ENCODE measurements around the gene APIP. TPM values are rescaled to one million over a fixed set of nuclear protein-coding genes. Genes with fewer than 3 reads are reported as not detected.

APIP gene
- total and polyA plus RNA-seq, 10 donors = 18.2 to 33.2 (median 26.1) TPM

DNA sequence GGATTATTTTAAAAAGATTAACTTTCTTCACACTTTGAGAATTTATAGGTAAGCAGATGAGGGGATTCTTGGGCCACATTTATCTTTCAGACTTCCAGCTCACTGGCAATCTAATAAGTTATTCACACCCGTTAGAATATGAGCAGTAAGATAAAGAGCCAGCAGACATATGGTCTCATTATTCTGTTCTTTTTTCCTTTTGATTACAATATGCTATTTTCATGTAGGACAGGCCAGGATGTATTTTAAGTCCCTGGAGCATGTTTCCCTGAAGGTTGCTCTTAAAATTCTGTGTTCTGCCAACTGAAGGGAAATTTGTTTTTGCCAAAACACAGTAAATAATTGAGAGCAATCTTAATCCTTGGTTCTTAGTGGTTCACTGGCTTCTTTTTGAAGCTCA, 22.4 kb upstream of the APIP start:
- Histone ChIP-seq H3K4me1 (peaks cover 0 to 39% (median 6%) of the 10 kb centered on the region in 6 donors), H3K9me3 (no peaks in the 10 kb centered on the region), H3K4me3 (no peak overlapping the region), H3K27ac (no peak overlapping the region), H3K27me3 (replicated peaks in 1 of 7) (no peaks in the 10 kb centered on the region), H3K36me3 (peaks cover 0 to 24% (median 0%) of the 10 kb centered on the region in 6 donors)
- intact Hi-C loops (cut with DNase I; ENCODE audit: low total_unique reads) = no loop called here
- DNase-seq = no peak
- no peak for TF ChIP-seq POLR2AphosphoS5 (IDR thresholded peaks at IDR 0.05)
- no peak for TF ChIP-seq POLR2A (IDR thresholded peaks at IDR 0.05)
- WGBS, 5 donors = 80 to 90% (median 87%) methylated on average over 1 of the region's 1 CpG

GRCh38 chr11:34936945-34937629, 20.9 kb upstream of the APIP start:
- no peak overlapping the region for H3K4me3 ChIP-seq
- H3K36me3 ChIP-seq = peaks cover 0 to 38% (median 9%) of the 10 kb centered on the region in 6 donors
- WGBS, 5 donors = 58 to 74% (median 65%) methylated on average over 6 of the region's 6 CpGs
- TF ChIP-seq CTCF (IDR thresholded peaks at IDR 0.05 in 8 of 11, conservative IDR thresholded peaks at IDR 0.05 in 3 of 11) (no peak), POLR2A (IDR thresholded peaks at IDR 0.05) (no peak), POLR2AphosphoS5 (IDR thresholded peaks at IDR 0.05) (no peak)
- intact Hi-C loops (cut with DNase I; ENCODE audit: low total_unique reads) = no loop called here
- H3K4me1 ChIP-seq = peaks cover 0 to 39% (median 6%) of the 10 kb centered on the region in 6 donors
- no peaks in the 10 kb centered on the region for H3K9me3 ChIP-seq
- H3K27ac ChIP-seq = no peak overlapping the region
- no peak for DNase-seq
- no peaks in the 10 kb centered on the region for H3K27me3 ChIP-seq (replicated peaks in 1 of 7)

DNA sequence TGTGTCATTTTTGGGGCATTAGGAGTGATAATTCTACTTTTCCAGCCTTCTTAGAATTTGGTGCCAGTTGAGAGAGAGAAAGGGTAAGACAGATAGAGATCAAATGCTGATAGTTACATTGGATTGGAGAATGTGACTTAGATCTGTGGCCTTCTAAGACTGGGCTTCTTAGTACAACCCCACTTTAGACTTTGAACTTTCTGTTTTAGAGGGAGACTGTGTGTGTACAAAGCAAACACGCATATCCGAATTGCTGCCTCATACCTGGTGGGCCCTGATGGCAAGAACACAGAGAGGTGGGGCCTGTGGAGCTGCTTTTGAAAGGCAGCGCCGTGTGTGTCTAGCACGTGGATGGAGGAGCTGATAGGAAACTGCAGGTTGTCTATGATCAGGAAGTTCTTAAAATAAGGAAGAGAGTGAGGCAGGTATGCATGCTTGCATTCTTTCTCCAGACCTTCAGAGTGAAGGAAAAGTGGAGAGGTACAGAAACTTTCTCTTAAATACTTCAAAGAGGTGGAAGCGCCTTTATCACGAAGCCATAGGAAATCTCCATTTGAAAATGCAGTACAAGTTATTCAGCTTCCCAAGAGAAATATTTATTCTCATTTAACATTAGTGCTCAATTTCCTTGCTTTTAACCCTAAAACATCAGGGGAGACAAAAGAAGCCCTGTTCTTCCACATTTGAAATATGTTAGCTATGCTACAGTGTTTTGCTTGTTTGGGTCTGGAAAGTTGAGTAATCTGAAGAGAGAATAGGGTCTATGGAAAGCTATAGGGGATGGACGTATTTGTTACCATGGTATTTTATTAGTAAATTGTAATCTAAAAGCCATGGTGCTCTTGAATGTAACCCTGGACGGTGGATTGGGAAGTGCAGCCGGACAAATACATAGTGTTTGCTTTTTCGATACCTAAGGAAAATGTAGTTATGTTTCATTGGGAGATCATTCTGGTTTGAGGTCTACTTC, 13.9 kb upstream of the APIP start:
- DNase-seq = no peak
- Histone ChIP-seq H3K4me1 (peaks cover 0 to 43% (median 10%) of the 10 kb centered on the region in 6 donors), H3K27ac (no peak overlapping the region), H3K36me3 (peaks cover 0 to 35% (median 11%) of the 10 kb centered on the region in 6 donors), H3K27me3 (replicated peaks in 1 of 7) (no peaks in the 10 kb centered on the region), H3K9me3 (no peaks in the 10 kb centered on the region), H3K4me3 (no peak overlapping the region)
- intact Hi-C loops (cut with DNase I; ENCODE audit: low total_unique reads) = loop anchor here (5.0 kb wide), 3 partner anchors 307 to 557 kb away; no protein-coding TSS in a partner anchor
- 90 to 92% (median 91%) methylated on average over 11 of the region's 11 CpGs for WGBS, 5 donors
- TF ChIP-seq CTCF (IDR thresholded peaks at IDR 0.05 in 8 of 11, conservative IDR thresholded peaks at IDR 0.05 in 3 of 11) (no peak), POLR2AphosphoS5 (IDR thresholded peaks at IDR 0.05) (no peak), POLR2A (IDR thresholded peaks at IDR 0.05) (no peak)

- H3K27me3 ChIP-seq (replicated peaks in 1 of 7) = no peaks in the 10 kb centered on the region
- peaks cover 0 to 52% (median 10%) of the 10 kb centered on the region in 6 donors for H3K4me1 ChIP-seq
- H3K9me3 ChIP-seq = no peaks in the 10 kb centered on the region
- H3K4me3 ChIP-seq = no peak overlapping the region
- intact Hi-C loops (cut with DNase I; ENCODE audit: low total_unique reads) = loop anchor here (5.0 kb wide), 3 partner anchors 308 to 558 kb away; no protein-coding TSS in a partner anchor
- no peak for DNase-seq
- no peak overlapping the region for H3K27ac ChIP-seq
- H3K36me3 ChIP-seq = peaks cover 0 to 29% (median 11%) of the 10 kb centered on the region in 6 donors
- 86 to 97% (median 92%) methylated on average over 7 of the region's 7 CpGs for WGBS, 5 donors
- no peak for TF ChIP-seq CTCF (IDR thresholded peaks at IDR 0.05 in 8 of 11, conservative IDR thresholded peaks at IDR 0.05 in 3 of 11)
- no peak for TF ChIP-seq POLR2AphosphoS5 (IDR thresholded peaks at IDR 0.05)
- TF ChIP-seq POLR2A (IDR thresholded peaks at IDR 0.05) = no peak
Measured at GRCh38 chr11:34928960-34929680, 12.9 kb upstream of the APIP start.
